ENCODE measurements around the gene ZFTA. TPM values are rescaled to one million over a fixed set of nuclear protein-coding genes. Genes with fewer than 3 reads are reported as not detected.

Gene ZFTA
- polyA plus RNA-seq, 1 donor (not counting 4 experiments of a cell fraction or from before 2014, with no cell fraction given), result 4.6 TPM

- peak; percentile 61 for FAIRE-seq
- H3K27ac ChIP-seq (ENCODE audit: control insufficient read depth, insufficient read depth, low read length), result peak overlapping the region; percentile 92
- no peaks in the 10 kb centered on the region for H3K9me3 ChIP-seq (ENCODE audit: control insufficient read depth, low read depth, low read length)
- dilution Hi-C loops (cut with MboI; ENCODE audit: extremely low pct_ligation_motif_present, low sequenced_read_pairs), result no loop called here
- peak overlapping the region; percentile 26 for H3K9ac ChIP-seq (ENCODE audit: control insufficient read depth, extremely low read depth, insufficient read depth, low read length)
- H2AFZ ChIP-seq (ENCODE audit: control insufficient read depth, low read length), result peak overlapping the region; percentile 77
- no peaks in the 10 kb centered on the region for H3K36me3 ChIP-seq (ENCODE audit: control insufficient read depth in 2 of 2, extremely low read depth in 1 of 2, insufficient read depth in 2 of 2, low read length in 2 of 2)
- peak; percentile 56 for DNase-seq (ENCODE audit: low read depth, low spot score)
- no peaks in the 10 kb centered on the region for H3K79me2 ChIP-seq (ENCODE audit: control insufficient read depth, insufficient read depth, low read length)
- no peaks in the 10 kb centered on the region for H3K27me3 ChIP-seq (ENCODE audit: control insufficient read depth, extremely low read depth, insufficient read depth, low read length)
- H4K20me1 ChIP-seq (ENCODE audit: control insufficient read depth, extremely low read depth, insufficient read depth, low read length), result no peaks in the 10 kb centered on the region
- TF ChIP-seq, protein P1, sequence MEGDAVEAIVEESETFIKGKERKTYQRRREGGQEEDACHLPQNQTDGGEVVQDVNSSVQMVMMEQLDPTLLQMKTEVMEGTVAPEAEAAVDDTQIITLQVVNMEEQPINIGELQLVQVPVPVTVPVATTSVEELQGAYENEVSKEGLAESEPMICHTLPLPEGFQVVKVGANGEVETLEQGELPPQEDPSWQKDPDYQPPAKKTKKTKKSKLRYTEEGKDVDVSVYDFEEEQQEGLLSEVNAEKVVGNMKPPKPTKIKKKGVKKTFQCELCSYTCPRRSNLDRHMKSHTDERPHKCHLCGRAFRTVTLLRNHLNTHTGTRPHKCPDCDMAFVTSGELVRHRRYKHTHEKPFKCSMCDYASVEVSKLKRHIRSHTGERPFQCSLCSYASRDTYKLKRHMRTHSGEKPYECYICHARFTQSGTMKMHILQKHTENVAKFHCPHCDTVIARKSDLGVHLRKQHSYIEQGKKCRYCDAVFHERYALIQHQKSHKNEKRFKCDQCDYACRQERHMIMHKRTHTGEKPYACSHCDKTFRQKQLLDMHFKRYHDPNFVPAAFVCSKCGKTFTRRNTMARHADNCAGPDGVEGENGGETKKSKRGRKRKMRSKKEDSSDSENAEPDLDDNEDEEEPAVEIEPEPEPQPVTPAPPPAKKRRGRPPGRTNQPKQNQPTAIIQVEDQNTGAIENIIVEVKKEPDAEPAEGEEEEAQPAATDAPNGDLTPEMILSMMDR (optimal IDR thresholded peaks at IDR 0.05 in 1 of 3, IDR thresholded peaks at IDR 0.05 in 1 of 3, conservative IDR thresholded peaks at IDR 0.05 in 1 of 3; ENCODE audit: extremely low read depth in 1 of 3, insufficient read depth in 2 of 3, low read length in 3 of 3), result no peak
- TF ChIP-seq EZH2 (IDR thresholded peaks at IDR 0.05; ENCODE audit: low read length), result no peak
- H3K9me1 ChIP-seq (ENCODE audit: control insufficient read depth, extremely low read depth, insufficient read depth, low read length), result no peaks in the 10 kb centered on the region
- peak overlapping the region in 1 of 3 experiments; percentile 40 for H3K4me3 ChIP-seq (ENCODE audit: control insufficient read depth in 2 of 3, extremely low read depth in 1 of 3, insufficient read depth in 2 of 3, low read depth in 1 of 3, low read length in 3 of 3)
- H3K4me2 ChIP-seq (ENCODE audit: control insufficient read depth, extremely low read depth, insufficient read depth, low read depth, low read length), result peak overlapping the region; percentile 84
- peaks cover 21% of the 10 kb centered on the region for H3K4me1 ChIP-seq (ENCODE audit: control insufficient read depth, extremely low read depth, insufficient read depth, low read length)
These were observed 34.3 kb upstream of the ZFTA start for GRCh38 chr11:63802637-63803414.

DNA sequence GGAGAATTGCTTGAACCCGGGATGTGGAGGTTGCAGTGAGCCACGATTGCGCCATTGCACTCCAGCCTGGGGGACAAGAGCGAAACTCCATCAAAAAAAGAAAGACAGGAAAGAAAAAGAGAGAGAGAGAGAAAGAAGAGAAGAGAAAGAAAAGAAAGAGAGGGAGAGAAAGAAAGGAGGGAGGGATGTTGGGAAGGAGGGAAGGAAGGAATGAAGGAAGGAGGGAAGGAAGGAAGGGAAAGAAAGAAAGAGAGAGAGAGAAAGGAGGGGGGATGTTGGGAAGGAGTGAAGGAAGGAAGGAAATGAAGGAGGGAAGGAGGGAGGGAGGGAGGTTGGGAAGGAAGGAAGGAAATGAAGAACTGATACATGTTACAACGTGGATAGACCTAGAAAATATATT, 32.3 kb upstream of the ZFTA start:
- H3K9me3 ChIP-seq (ENCODE audit: control insufficient read depth, low read depth, low read length), result no peaks in the 10 kb centered on the region
- DNase-seq (ENCODE audit: low read depth, low spot score) (no peak), FAIRE-seq (no peak)
- H2AFZ ChIP-seq (ENCODE audit: control insufficient read depth, low read length), result no peak overlapping the region
- no peaks in the 10 kb centered on the region for H4K20me1 ChIP-seq (ENCODE audit: control insufficient read depth, extremely low read depth, insufficient read depth, low read length)
- dilution Hi-C loops (cut with MboI; ENCODE audit: extremely low pct_ligation_motif_present, low sequenced_read_pairs), result no loop called here
- no peak overlapping the region for H3K4me3 ChIP-seq (ENCODE audit: control insufficient read depth in 2 of 3, extremely low read depth in 1 of 3, insufficient read depth in 2 of 3, low read depth in 1 of 3, low read length in 3 of 3)
- TF ChIP-seq EZH2 (IDR thresholded peaks at IDR 0.05; ENCODE audit: low read length), result no peak
- TF ChIP-seq, protein P1 (optimal IDR thresholded peaks at IDR 0.05 in 1 of 3, IDR thresholded peaks at IDR 0.05 in 1 of 3, conservative IDR thresholded peaks at IDR 0.05 in 1 of 3; ENCODE audit: extremely low read depth in 1 of 3, insufficient read depth in 2 of 3, low read length in 3 of 3), result no peak
- no peaks in the 10 kb centered on the region for H3K9me1 ChIP-seq (ENCODE audit: control insufficient read depth, extremely low read depth, insufficient read depth, low read length)
- no peaks in the 10 kb centered on the region for H3K36me3 ChIP-seq (ENCODE audit: control insufficient read depth in 2 of 2, extremely low read depth in 1 of 2, insufficient read depth in 2 of 2, low read length in 2 of 2)
- H3K4me2 ChIP-seq (ENCODE audit: control insufficient read depth, extremely low read depth, insufficient read depth, low read depth, low read length), result no peak overlapping the region
- peaks cover 21% of the 10 kb centered on the region for H3K4me1 ChIP-seq (ENCODE audit: control insufficient read depth, extremely low read depth, insufficient read depth, low read length)
- H3K9ac ChIP-seq (ENCODE audit: control insufficient read depth, extremely low read depth, insufficient read depth, low read length), result no peak overlapping the region
- no peaks in the 10 kb centered on the region for H3K27me3 ChIP-seq (ENCODE audit: control insufficient read depth, extremely low read depth, insufficient read depth, low read length)
- no peaks in the 10 kb centered on the region for H3K79me2 ChIP-seq (ENCODE audit: control insufficient read depth, insufficient read depth, low read length)
- H3K27ac ChIP-seq (ENCODE audit: control insufficient read depth, insufficient read depth, low read length), result no peak overlapping the region
